ENCODE results near the gene TRPM2. TPM values are rescaled to one million over a fixed set of nuclear protein-coding genes. Genes with fewer than 3 reads are reported as not detected.

The TRPM2 gene
- total RNA-seq, 2 donors from 2014 or later: 1.6 to 2.7 TPM

- DNase-seq (ENCODE audit: low spot score): no peak
- TF ChIP-seq CTCF (IDR thresholded peaks at IDR 0.05): no peak
- no peak for TF ChIP-seq POLR2A (IDR thresholded peaks at IDR 0.05)
- TF ChIP-seq POLR2AphosphoS5 (IDR thresholded peaks at IDR 0.05): no peak
- intact Hi-C loops (cut with DNase I): no loop called here
- Histone ChIP-seq H3K27me3 (replicated peaks; ENCODE audit: insufficient read depth) (peaks cover under 1% of the 10 kb centered on the region), H3K9me3 (no peaks in the 10 kb centered on the region), H3K4me3 (no peak overlapping the region), H3K4me1 (replicated peaks) (no peaks in the 10 kb centered on the region), H3K36me3 (no peaks in the 10 kb centered on the region), H3K27ac (no peak overlapping the region)
- 76% methylated on average over 21 of the region's 21 CpGs for WGBS
Observed at GRCh38 chr21:44444286-44444931, 91.0 kb downstream of the TRPM2 start.

- intact Hi-C loops (cut with DNase I): no loop called here
- no peak for DNase-seq (ENCODE audit: low spot score)
- Histone ChIP-seq H3K4me3 (no peak overlapping the region), H3K4me1 (replicated peaks) (no peaks in the 10 kb centered on the region), H3K36me3 (no peaks in the 10 kb centered on the region), H3K9me3 (no peaks in the 10 kb centered on the region), H3K27ac (no peak overlapping the region), H3K27me3 (replicated peaks; ENCODE audit: insufficient read depth) (peaks cover 3% of the 10 kb centered on the region)
- 63% methylated on average over 19 of the region's 19 CpGs for WGBS
- TF ChIP-seq CTCF (IDR thresholded peaks at IDR 0.05) (no peak), POLR2AphosphoS5 (IDR thresholded peaks at IDR 0.05) (no peak), POLR2A (IDR thresholded peaks at IDR 0.05) (no peak)
Observed at GRCh38 chr21:44445145-44445812, 91.9 kb downstream of the TRPM2 start.

GRCh38 chr21:44448651-44449131, 95.3 kb downstream of the TRPM2 start:
- H3K27ac ChIP-seq: no peak overlapping the region
- H3K4me1 ChIP-seq (replicated peaks): no peaks in the 10 kb centered on the region
- H3K4me3 ChIP-seq: no peak overlapping the region
- H3K27me3 ChIP-seq (replicated peaks; ENCODE audit: insufficient read depth): peaks cover 3% of the 10 kb centered on the region
- H3K36me3 ChIP-seq: no peaks in the 10 kb centered on the region
- no peaks in the 10 kb centered on the region for H3K9me3 ChIP-seq
- DNase-seq (ENCODE audit: low spot score): no peak
- WGBS: 72% methylated on average over 13 of the region's 13 CpGs
- no peak for TF ChIP-seq CTCF (IDR thresholded peaks at IDR 0.05)
- no peak for TF ChIP-seq POLR2A (IDR thresholded peaks at IDR 0.05)
- no peak for TF ChIP-seq POLR2AphosphoS5 (IDR thresholded peaks at IDR 0.05)
- intact Hi-C loops (cut with DNase I): no loop called here

GRCh38 chr21:44449473-44450363, 96.3 kb downstream of the TRPM2 start:
- H3K9me3 ChIP-seq: no peaks in the 10 kb centered on the region
- H3K4me1 ChIP-seq (replicated peaks): no peaks in the 10 kb centered on the region
- intact Hi-C loops (cut with DNase I): no loop called here
- 56% methylated on average over 28 of the region's 28 CpGs for WGBS
- TF ChIP-seq POLR2A (IDR thresholded peaks at IDR 0.05) (no peak), POLR2AphosphoS5 (IDR thresholded peaks at IDR 0.05) (no peak), CTCF (IDR thresholded peaks at IDR 0.05) (no peak)
- peaks cover 3% of the 10 kb centered on the region for H3K27me3 ChIP-seq (replicated peaks; ENCODE audit: insufficient read depth)
- no peak overlapping the region for H3K4me3 ChIP-seq
- no peak for DNase-seq (ENCODE audit: low spot score)
- no peaks in the 10 kb centered on the region for H3K36me3 ChIP-seq
- no peak overlapping the region for H3K27ac ChIP-seq

All from prostate gland (tissue), 2 donors.